ENCODE measurements around the gene SLC15A1. TPM values are rescaled to one million over a fixed set of nuclear protein-coding genes. Genes with fewer than 3 reads are reported as not detected.

SLC15A1 gene
- total RNA-seq, 2 donors from 2014 or later, result 0.53 to 0.81 TPM

- 90 to 93% methylated on average over 2 to 5 of the region's 5 CpGs for WGBS, 2 experiments (ENCODE audit: insufficient coverage in 1 of 2, insufficient read length in 1 of 2)
- Mint-ChIP-seq H3K36me3 (ENCODE audit: low read depth) (no peaks in the 10 kb centered on the region), H3K9me3 (no peaks in the 10 kb centered on the region), H3K27ac (no peak overlapping the region), H3K27me3 (ENCODE audit: insufficient read depth) (peaks cover 9% of the 10 kb centered on the region), H3K4me1 (no peaks in the 10 kb centered on the region), H3K4me3 (no peak overlapping the region)
- no peak for DNase-seq
- H3K4me1 ChIP-seq (ENCODE audit: control insufficient read depth, insufficient read depth, low read length), result no peaks in the 10 kb centered on the region
- no peak for TF ChIP-seq CTCF (conservative IDR thresholded peaks at IDR 0.05)
- no peaks in the 10 kb centered on the region for H3K9me3 ChIP-seq (ENCODE audit: control insufficient read depth, low read length)
- H3K27ac ChIP-seq (ENCODE audit: low read depth, low read length), result no peak overlapping the region
- H3K4me3 ChIP-seq (ENCODE audit: low read length), result no peak overlapping the region
- no peaks in the 10 kb centered on the region for H3K36me3 ChIP-seq (ENCODE audit: control insufficient read depth, insufficient read depth, low read length)
- peaks cover 10% of the 10 kb centered on the region for H3K27me3 ChIP-seq (ENCODE audit: control insufficient read depth, insufficient read depth, low read length, poor library complexity, severe bottlenecking)
- H3K9ac ChIP-seq (ENCODE audit: extremely low read depth, low read length, poor library complexity, severe bottlenecking), result no peak overlapping the region
Observed at GRCh38 chr13:98782654-98783053, 30.2 kb upstream of the SLC15A1 start.

GRCh38 chr13:98781905-98782304 lies 29.4 kb upstream of the SLC15A1 start:
- Histone ChIP-seq H3K4me1 (ENCODE audit: control insufficient read depth, insufficient read depth, low read length) (no peaks in the 10 kb centered on the region), H3K9ac (ENCODE audit: extremely low read depth, low read length, poor library complexity, severe bottlenecking) (no peak overlapping the region), H3K4me3 (ENCODE audit: low read length) (no peak overlapping the region), H3K36me3 (ENCODE audit: control insufficient read depth, insufficient read depth, low read length) (no peaks in the 10 kb centered on the region), H3K27ac (ENCODE audit: low read depth, low read length) (no peak overlapping the region), H3K9me3 (ENCODE audit: control insufficient read depth, low read length) (no peaks in the 10 kb centered on the region), H3K27me3 (ENCODE audit: control insufficient read depth, insufficient read depth, low read length, poor library complexity, severe bottlenecking) (peaks cover 8% of the 10 kb centered on the region)
- 85 to 90% methylated on average over 4 to 7 of the region's 7 CpGs for WGBS, 2 experiments (ENCODE audit: insufficient coverage in 1 of 2, insufficient read length in 1 of 2)
- H3K36me3 Mint-ChIP-seq (ENCODE audit: low read depth), result no peaks in the 10 kb centered on the region
- H3K9me3 Mint-ChIP-seq, result no peaks in the 10 kb centered on the region
- H3K27me3 Mint-ChIP-seq (ENCODE audit: insufficient read depth), result peaks cover 4% of the 10 kb centered on the region
- no peaks in the 10 kb centered on the region for H3K4me1 Mint-ChIP-seq
- TF ChIP-seq CTCF (conservative IDR thresholded peaks at IDR 0.05), result no peak
- no peak overlapping the region for H3K27ac Mint-ChIP-seq
- DNase-seq, result no peak
- no peak overlapping the region for H3K4me3 Mint-ChIP-seq

DNA sequence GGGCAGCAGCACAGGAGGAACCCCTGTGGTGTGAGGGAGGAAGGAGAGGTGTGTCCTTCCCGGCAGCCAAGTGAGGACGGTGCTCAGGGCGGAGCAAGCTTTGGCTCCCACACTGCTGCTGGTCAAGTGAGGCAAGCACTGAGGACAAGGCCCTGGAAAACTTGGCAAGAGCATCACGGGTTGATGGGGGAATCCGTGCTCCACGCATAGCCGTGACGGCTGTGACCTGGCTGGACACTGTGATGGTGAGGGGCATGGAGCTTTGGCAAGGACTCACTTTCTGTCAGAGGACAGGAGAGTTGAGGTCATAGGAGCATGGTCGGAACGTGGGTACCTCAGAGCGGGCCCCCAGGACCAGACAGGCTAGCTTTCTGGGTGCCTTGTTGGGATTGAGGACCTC lies 29.0 kb upstream of the SLC15A1 start:
- 88 to 97% methylated on average over 9 to 11 of the region's 11 CpGs for WGBS, 2 experiments (ENCODE audit: insufficient coverage in 1 of 2, insufficient read length in 1 of 2)
- Histone ChIP-seq H3K4me3 (ENCODE audit: low read length) (no peak overlapping the region), H3K9me3 (ENCODE audit: control insufficient read depth, low read length) (no peaks in the 10 kb centered on the region), H3K27me3 (ENCODE audit: control insufficient read depth, insufficient read depth, low read length, poor library complexity, severe bottlenecking) (peaks cover 4% of the 10 kb centered on the region), H3K36me3 (ENCODE audit: control insufficient read depth, insufficient read depth, low read length) (no peaks in the 10 kb centered on the region), H3K27ac (ENCODE audit: low read depth, low read length) (no peak overlapping the region), H3K4me1 (ENCODE audit: control insufficient read depth, insufficient read depth, low read length) (no peaks in the 10 kb centered on the region), H3K9ac (ENCODE audit: extremely low read depth, low read length, poor library complexity, severe bottlenecking) (no peak overlapping the region)
- Mint-ChIP-seq H3K27me3 (ENCODE audit: insufficient read depth) (peaks cover under 1% of the 10 kb centered on the region), H3K36me3 (ENCODE audit: low read depth) (no peaks in the 10 kb centered on the region), H3K9me3 (no peaks in the 10 kb centered on the region), H3K27ac (no peak overlapping the region), H3K4me1 (no peaks in the 10 kb centered on the region), H3K4me3 (no peak overlapping the region)
- no peak for TF ChIP-seq CTCF (conservative IDR thresholded peaks at IDR 0.05)
- DNase-seq, result no peak
